Heart left ventricle (tissue), 16 donors: Measurements from ENCODE around the gene IFFO2. TPM values are rescaled to one million over a fixed set of nuclear protein-coding genes. Genes with fewer than 3 reads are reported as not detected.

Source experiments
- ATAC-seq, 4 donors: fragments of 200-7000 bp; cut with Tn5 transposase; one replicate each; pipeline ENCODE4 v1.9.1; 2020 to 2022; ENCODE audit warnings: moderate library complexity in 4 of 4, mild to moderate bottlenecking in 3 of 4, moderate number of reproducible peaks in 1 of 4
- DNase-seq, 5 donors: peaks; one replicate each; pipeline ENCODE4 v3.0.0-alpha.2; 2020
- H3K27ac ChIP-seq, 12 donors: fragments of 200-600 bp; sonication (generic) in 4 of 12; one replicate each; pipeline versions ENCODE4 v1.5.0 to v1.8.0; 2016 to 2022; ENCODE audit warnings: mild to moderate bottlenecking in 2 of 12
- H3K27me3 ChIP-seq, 9 donors: fragments of 200-600 bp; sonication (generic) in 2 of 9; one replicate each; pipeline versions ENCODE4 v1.5.1 to v1.8.0; 2016 to 2022; ENCODE audit warnings: mild to moderate bottlenecking in 3 of 9
- H3K36me3 ChIP-seq, 9 donors: fragments of 200-600 bp; sonication (generic) in 2 of 9; one replicate each; pipeline versions ENCODE4 v1.5.0 to v1.8.0; 2018 to 2022; ENCODE audit warnings: mild to moderate bottlenecking in 2 of 9
- H3K4me1 ChIP-seq, 12 donors: fragments of 200-600 bp; sonication (generic) in 4 of 12; one replicate each; pipeline versions ENCODE4 v1.5.0 to v1.8.0; 2016 to 2022; ENCODE audit warnings: mild to moderate bottlenecking in 3 of 12
- H3K4me3 ChIP-seq, 12 donors: fragments of 200-600 bp; sonication (generic) in 4 of 12; one replicate each; pipeline versions ENCODE4 v1.5.0 to v1.8.0; 2017 to 2022; ENCODE audit warnings: mild to moderate bottlenecking in 9 of 12, moderate library complexity in 4 of 12
- H3K9me3 ChIP-seq, 12 donors: fragments of 200-600 bp; sonication (generic) in 4 of 12; one replicate each; pipeline versions ENCODE4 v1.5.0 to v1.8.0; 2016 to 2022; ENCODE audit warnings: mild to moderate bottlenecking in 1 of 12
- POLR2A ChIP-seq, 2 donors: fragments of 450-650 bp; IDR thresholded peaks; one replicate each; pipeline ENCODE4 v1.6.1; 2017; ENCODE audit warnings: antibody characterized with exemption in 2 of 2, mild to moderate bottlenecking in 2 of 2, moderate library complexity in 2 of 2
- WGBS, 4 donors: extraction: QIAGEN DNeasy Blood & Tissue Kit in 2 of 4; methylation state at CpG; one replicate each; pipeline versions ENCODE4 v1.1.5 to v1.1.7; 2013 to 2018; 5-methylcytosine and 5-hydroxymethylcytosine counted together
- intact Hi-C, 10 donors: fragments of 100-400 bp; cut with DNase I; formaldehyde crosslinking; loops; one replicate each; pipeline versions ENCODE4 v1.11.1 to v1.14.2; 2022
- polyA plus RNA-seq, 2 donors: library from polyadenylated mRNA; stranded (reverse); fragments of 200-250 nt; gene quantifications; one replicate each; pipeline ENCODE4 v1.2.3, GENCODE V29; 2013
- total RNA-seq, 9 donors: library from RNA; depleted of rRNA in 2 of 9; stranded (reverse); fragments of >200 nt in 2 of 9; fragmentation: NEBNext Ultra II Directional in 3 of 9; extraction: Animal tissue kit (Norgen Biotek cat#: 25700) in 3 of 9; gene quantifications; one replicate each; pipeline versions ENCODE4 v1.1.0 to v1.2.4, GENCODE V29; 2016 to 2023
- TF ChIP-seq, protein P1 (sequence below), 12 donors: fragments of 200-600 bp; sonication (generic) in 4 of 12; IDR thresholded peaks; one replicate each; pipeline versions ENCODE4 v1.5.0 to v1.8.0; 2018 to 2022; ENCODE audit warnings: antibody characterized with exemption in 12 of 12, mild to moderate bottlenecking in 5 of 12
- donor health status: ischemic (EF 13 %, LVEDD 7.1; RV severe dilation, severe dysfunction).
- donor health status: healthy with polysubstance abuse.
- donor health status: DM: no; HTN: yes; CAD: no.
- donor health status: DM: no; HTN: no; CAD: no.
- donor health status: ischemic (EF 25% LVEDD 6.9; RV normal size, moderate dysfunction).
- donor health status: ischemic (EF 25% LVEDD 5.7; RV mildly dilated, moderate dysfunction).
- donor health status: healthy.
- donor health status: DM: yes; HTN: yes; CAD: no.
- donor health status: ischemic (EF 35%, LVEDD 5.7; RV mildly dilated, moderate dysfunction).
- donor health status: nonischemic (EF 11% LVEDD 7.7; RV severe dilation, severe dysfunction).
- donor health status: DM: yes; HTN: yes; CAD: no.
- donor health status: PGD.
- donor health status: ischemic (EF 29% LVEDD 5.4; RV normal size, mild dysfunction).
- donor health status: nonischemic (EF 23%, LVEDD 6.1; RV moderate dilation, normal function).

The IFFO2 gene
- total and polyA plus RNA-seq, 11 donors = 2.5 to 9.0 (median 4.9) TPM

GRCh38 chr1:18959591-18959990 is 3.1 kb upstream of the IFFO2 start:
- Histone ChIP-seq H3K27me3 (no peaks in the 10 kb centered on the region), H3K4me3 (no peak overlapping the region), H3K4me1 (peaks cover 0 to 20% (median 7%) of the 10 kb centered on the region in 12 donors), H3K36me3 (no peaks in the 10 kb centered on the region), H3K27ac (no peak overlapping the region), H3K9me3 (no peaks in the 10 kb centered on the region)
- WGBS, 4 donors = 75 to 85% (median 81%) methylated on average over 4 of the region's 4 CpGs
- TF ChIP-seq POLR2A (IDR thresholded peaks at IDR 0.05) = no peak
- TF ChIP-seq, protein P1, sequence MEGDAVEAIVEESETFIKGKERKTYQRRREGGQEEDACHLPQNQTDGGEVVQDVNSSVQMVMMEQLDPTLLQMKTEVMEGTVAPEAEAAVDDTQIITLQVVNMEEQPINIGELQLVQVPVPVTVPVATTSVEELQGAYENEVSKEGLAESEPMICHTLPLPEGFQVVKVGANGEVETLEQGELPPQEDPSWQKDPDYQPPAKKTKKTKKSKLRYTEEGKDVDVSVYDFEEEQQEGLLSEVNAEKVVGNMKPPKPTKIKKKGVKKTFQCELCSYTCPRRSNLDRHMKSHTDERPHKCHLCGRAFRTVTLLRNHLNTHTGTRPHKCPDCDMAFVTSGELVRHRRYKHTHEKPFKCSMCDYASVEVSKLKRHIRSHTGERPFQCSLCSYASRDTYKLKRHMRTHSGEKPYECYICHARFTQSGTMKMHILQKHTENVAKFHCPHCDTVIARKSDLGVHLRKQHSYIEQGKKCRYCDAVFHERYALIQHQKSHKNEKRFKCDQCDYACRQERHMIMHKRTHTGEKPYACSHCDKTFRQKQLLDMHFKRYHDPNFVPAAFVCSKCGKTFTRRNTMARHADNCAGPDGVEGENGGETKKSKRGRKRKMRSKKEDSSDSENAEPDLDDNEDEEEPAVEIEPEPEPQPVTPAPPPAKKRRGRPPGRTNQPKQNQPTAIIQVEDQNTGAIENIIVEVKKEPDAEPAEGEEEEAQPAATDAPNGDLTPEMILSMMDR (IDR thresholded peaks at IDR 0.05) = no peak
- intact Hi-C loops = loop anchor here in 4 of 10 donors (5.0 to 10.0 kb wide), 3 partner anchors 37 to 95 kb away; partner anchors contain the start of gene ALDH4A1 (in 1 of the 4)
- DNase-seq (no peak), ATAC-seq (no peak)

DNA sequence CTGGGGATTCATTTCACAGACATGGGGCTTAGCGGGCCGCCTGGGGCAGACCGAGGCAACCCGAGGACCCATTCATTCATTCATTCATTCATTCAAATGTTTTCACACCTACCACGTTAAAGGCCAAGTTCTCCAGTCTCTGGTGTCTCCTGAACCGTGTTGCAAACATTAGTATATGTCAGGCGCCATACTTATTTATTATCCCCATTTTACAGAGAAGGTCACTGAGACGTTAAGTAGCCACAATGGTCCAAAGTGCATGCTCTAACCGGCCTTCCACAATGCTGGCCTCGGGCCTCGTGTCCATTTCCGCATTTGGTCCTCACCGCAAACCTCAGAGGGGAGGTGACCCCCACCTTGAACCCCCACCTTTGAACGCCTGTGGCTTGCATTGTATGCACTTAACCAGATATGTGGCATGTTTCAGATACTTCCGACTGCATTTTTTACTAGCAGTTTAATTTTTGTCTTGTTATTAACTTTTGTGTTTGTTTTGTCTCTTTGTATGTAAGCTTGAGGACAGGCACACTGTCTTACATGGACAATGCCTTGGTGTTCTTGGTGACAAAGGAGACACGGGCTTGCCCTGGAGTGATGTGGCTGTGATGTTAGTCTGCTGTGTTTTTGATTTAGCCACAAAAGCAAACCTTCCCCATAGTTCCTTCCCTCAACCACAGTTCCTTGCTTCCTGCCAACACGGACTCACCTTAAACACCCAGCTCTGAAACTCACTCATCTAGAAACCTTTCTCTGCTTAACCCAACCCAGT is 1.2 kb upstream of the IFFO2 start:
- no peak for DNase-seq
- H3K27ac ChIP-seq = peak overlapping the region in 1 of 12 donors; percentile 17
- TF ChIP-seq, protein P1 (IDR thresholded peaks at IDR 0.05) = no peak
- TF ChIP-seq POLR2A (IDR thresholded peaks at IDR 0.05) = no peak
- H3K9me3 ChIP-seq = no peaks in the 10 kb centered on the region
- H3K27me3 ChIP-seq = no peaks in the 10 kb centered on the region
- H3K4me3 ChIP-seq = peak overlapping the region in 6 of 12 donors; percentile 72 to 95 (median 82)
- no peaks in the 10 kb centered on the region for H3K36me3 ChIP-seq
- 72 to 78% (median 75%) methylated on average over 17 of the region's 17 CpGs for WGBS, 4 donors
- H3K4me1 ChIP-seq = peaks cover 0 to 32% (median 21%) of the 10 kb centered on the region in 12 donors
- intact Hi-C loops = loop anchor here in 5 of 10 donors (2.0 to 10.0 kb wide), 7 partner anchors 35 to 129 kb away; partner anchors contain the start of gene ALDH4A1 (in 1 of the 5)
- ATAC-seq = no peak

GRCh38 chr1:18957136-18957521 is 653 bp upstream of the IFFO2 start:
- H3K4me3 ChIP-seq = peak overlapping the region; percentile 48 to 95 (median 74)
- H3K27ac ChIP-seq = peak overlapping the region in 9 of 12 donors; percentile 17 to 85 (median 69)
- 7 to 17% (median 11%) methylated on average over 16 to 27 of the region's 27 CpGs for WGBS, 4 donors
- peaks cover 0 to 38% (median 25%) of the 10 kb centered on the region in 12 donors for H3K4me1 ChIP-seq
- no peaks in the 10 kb centered on the region for H3K9me3 ChIP-seq
- no peak for TF ChIP-seq POLR2A (IDR thresholded peaks at IDR 0.05)
- TF ChIP-seq, protein P1 (IDR thresholded peaks at IDR 0.05) = no peak
- DNase-seq (peak in 3 of 5 donors; percentile 30 to 71 (median 51)), ATAC-seq (peak in 3 of 4 donors; percentile 2 to 9 (median 4))
- H3K27me3 ChIP-seq = no peaks in the 10 kb centered on the region
- intact Hi-C loops = loop anchor here in 5 of 10 donors (2.0 to 10.0 kb wide), 7 partner anchors 34 to 130 kb away; partner anchors contain the start of gene ALDH4A1 (in 1 of the 5)
- H3K36me3 ChIP-seq = no peaks in the 10 kb centered on the region
